ENCODE measurements around the gene DQX1. TPM values are rescaled to one million over a fixed set of nuclear protein-coding genes. Genes with fewer than 3 reads are reported as not detected.

Gene DQX1
- total and polyA plus RNA-seq, 2 of the 4 experiments (the other 2 are of a cell fraction): 0.07 TPM; not detected in 1

DNA sequence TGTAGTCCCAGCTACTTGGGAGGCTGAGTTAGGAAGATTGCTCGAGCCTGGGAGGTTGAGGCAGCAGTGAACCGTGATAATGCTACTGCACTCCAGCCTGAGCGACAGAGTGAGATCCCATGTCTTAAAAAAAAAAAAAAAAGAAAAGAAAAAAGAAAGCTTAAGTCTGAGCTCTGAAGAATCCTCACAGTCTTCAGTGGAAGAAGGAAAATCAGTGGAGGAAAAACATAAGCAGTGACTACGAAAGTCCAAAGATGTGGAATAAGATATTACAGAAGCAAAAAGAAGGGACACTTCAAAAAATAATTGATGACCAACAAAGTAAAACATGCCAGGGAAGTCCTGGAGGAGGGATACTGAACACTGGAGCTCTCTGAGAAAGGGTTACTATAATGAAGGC is 15.8 kb downstream of the DQX1 start:
- Histone ChIP-seq H2AFZ (replicated peaks; ENCODE audit: low read length, poor library complexity) (no peak overlapping the region), H3K9ac (ENCODE audit: low read depth, low read length) (no peak overlapping the region), H3K9me1 (ENCODE audit: insufficient read depth, low read length) (peaks cover 9% of the 10 kb centered on the region), H3K18ac (ENCODE audit: low read depth, low read length) (no peak overlapping the region), H3K4me1 (ENCODE audit: control insufficient read depth, insufficient read depth, low read length) (peaks cover 11% of the 10 kb centered on the region), H3K27me3 (ENCODE audit: control insufficient read depth, insufficient read depth, low read length) (peaks cover 46% of the 10 kb centered on the region), H4K91ac (ENCODE audit: insufficient read depth, low read depth, low read length) (no peak overlapping the region), H2BK20ac (ENCODE audit: low read depth, low read length) (no peak overlapping the region), H2BK120ac (ENCODE audit: low read depth, low read length) (no peak overlapping the region), H4K20me1 (ENCODE audit: insufficient read depth, low read length) (0 out of 2 replicates have a peak, but pooled peaks cover 5% of the 10 kb centered on the region), H3K4ac (ENCODE audit: low read depth, low read length) (no peak overlapping the region), H3K36me3 (ENCODE audit: control insufficient read depth, insufficient read depth, low read length) (peaks cover 9% of the 10 kb centered on the region), H3K23ac (ENCODE audit: low read depth, low read length) (no peak overlapping the region), H2BK15ac (ENCODE audit: low read depth, low read length) (no peak overlapping the region), H4K8ac (ENCODE audit: low read depth in 2 of 2, low read length in 2 of 2) (no peak overlapping the region), H2AK5ac (ENCODE audit: low read depth, low read length) (no peak overlapping the region), H2AK9ac (replicated peaks; ENCODE audit: low read depth, low read length, poor library complexity) (no peak overlapping the region), H3K14ac (replicated peaks; ENCODE audit: low read depth, low read length) (no peak overlapping the region), H3K79me1 (ENCODE audit: low read depth in 1 of 2, low read length in 2 of 2) (peaks cover 12 to 18% of the 10 kb centered on the region in 2 experiments), H3K9me3 (ENCODE audit: control insufficient read depth, insufficient read depth, low read length) (peaks cover 11% of the 10 kb centered on the region), H4K5ac (ENCODE audit: low read depth, low read length) (no peak overlapping the region), H3K4me3 (ENCODE audit: insufficient read depth, low read depth, low read length) (no peak overlapping the region), H3K56ac (ENCODE audit: extremely low read depth, insufficient read depth, low read length) (no peak overlapping the region), H3K27ac (ENCODE audit: insufficient read depth, low read length) (no peak overlapping the region), H2BK5ac (ENCODE audit: low read depth, low read length, poor library complexity, severe bottlenecking) (no peak overlapping the region), H3K4me2 (ENCODE audit: low read depth, low read length) (no peak overlapping the region)
- in situ Hi-C loops (cut with MboI; ENCODE audit: low sequenced_read_pairs) (no loop called here), dilution Hi-C loops (cut with HindIII; ENCODE audit: low sequenced_read_pairs, unreplicated experiment) (no loop called here), intact Hi-C loops (cut with micrococcal nuclease) (no loop called here)
- WGBS, 2 experiments (ENCODE audit: extremely low coverage in 2 of 2, insufficient read length in 1 of 2): no CpG with 5 or more reads among the region's 4 CpGs
- TF ChIP-seq, protein P1, sequence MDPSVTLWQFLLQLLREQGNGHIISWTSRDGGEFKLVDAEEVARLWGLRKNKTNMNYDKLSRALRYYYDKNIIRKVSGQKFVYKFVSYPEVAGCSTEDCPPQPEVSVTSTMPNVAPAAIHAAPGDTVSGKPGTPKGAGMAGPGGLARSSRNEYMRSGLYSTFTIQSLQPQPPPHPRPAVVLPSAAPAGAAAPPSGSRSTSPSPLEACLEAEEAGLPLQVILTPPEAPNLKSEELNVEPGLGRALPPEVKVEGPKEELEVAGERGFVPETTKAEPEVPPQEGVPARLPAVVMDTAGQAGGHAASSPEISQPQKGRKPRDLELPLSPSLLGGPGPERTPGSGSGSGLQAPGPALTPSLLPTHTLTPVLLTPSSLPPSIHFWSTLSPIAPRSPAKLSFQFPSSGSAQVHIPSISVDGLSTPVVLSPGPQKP (IDR thresholded peaks at IDR 0.05; ENCODE audit: borderline replicate concordance, low read depth, low read length): no peak
- TF ChIP-seq CHD1 (IDR thresholded peaks at IDR 0.05; ENCODE audit: low read depth, low read length) (no peak), MAFK (IDR thresholded peaks at IDR 0.05; ENCODE audit: low read depth, low read length) (no peak), FOS (IDR thresholded peaks at IDR 0.05; ENCODE audit: low read depth, low read length) (no peak), USF2 (IDR thresholded peaks at IDR 0.05; ENCODE audit: low read depth, low read length) (no peak), NFE2L2 (IDR thresholded peaks at IDR 0.05; ENCODE audit: low read depth, low read length) (no peak), POLR2A (IDR thresholded peaks at IDR 0.05; ENCODE audit: low read depth, low read length) (no peak), CEBPB (IDR thresholded peaks at IDR 0.05; ENCODE audit: low read depth, low read length) (no peak), BHLHE40 (IDR thresholded peaks at IDR 0.05; ENCODE audit: low read depth, low read length) (no peak), MAZ (IDR thresholded peaks at IDR 0.05; ENCODE audit: borderline replicate concordance, low read depth, low read length) (no peak), MXI1 (IDR thresholded peaks at IDR 0.05; ENCODE audit: borderline replicate concordance, low read depth, low read length) (no peak), RCOR1 (IDR thresholded peaks at IDR 0.05; ENCODE audit: insufficient replicate concordance, low read length) (no peak), SMC3 (IDR thresholded peaks at IDR 0.05; ENCODE audit: low read depth, low read length) (no peak), RFX5 (IDR thresholded peaks at IDR 0.05; ENCODE audit: low read depth, low read length) (no peak), CTCF (conservative IDR thresholded peaks at IDR 0.05; ENCODE audit: low read depth, low read length) (no peak), RAD21 (IDR thresholded peaks at IDR 0.05; ENCODE audit: low read length) (no peak)
- DNase-seq: no peak
- POLR2A ChIA-PET (ENCODE audit: unreplicated experiment): interaction anchor here (0.6 kb wide), 1 partner anchor 29 kb away, joined by 7 read pairs; no protein-coding TSS in a partner anchor
- ATAC-seq (ENCODE audit: low read depth): no peak
- BruUV-seq (replicated peaks): no TSS peak
- CTCF ChIA-PET: interaction anchor here (0.7 kb wide), 1 partner anchor 11 kb away, joined by 8 read pairs; the partner anchor contains the start of gene LBX2

Data from IMR-90 (cell line).